Psoas muscle (tissue), 8 donors: ENCODE results near the gene MVK. TPM values are rescaled to one million over a fixed set of nuclear protein-coding genes. Genes with fewer than 3 reads are reported as not detected.

Source experiments
- ATAC-seq, 4 donors: fragments of 200-7000 bp; cut with Tn5 transposase; one replicate each; pipeline ENCODE4 v1.9.1; 2020; ENCODE audit warnings: moderate library complexity in 3 of 4, mild to moderate bottlenecking in 2 of 4
- DNase-seq, 2 donors: peaks; one replicate each; pipeline ENCODE4 v3.0.0-alpha.2; 2020
- H3K27ac ChIP-seq: fragments of 200-600 bp; one replicate; pipeline ENCODE4 v1.8.0; 2022
- H3K27me3 ChIP-seq, 3 donors: fragments of 200-600 bp in 1 of 3; one replicate each; pipeline versions ENCODE4 v1.6.1 to v1.8.0; 2013 to 2022; ENCODE audit warnings: low read length in 2 of 3, mild to moderate bottlenecking in 2 of 3, moderate library complexity in 1 of 3; ENCODE audit not compliant: insufficient read depth in 3 of 3
- H3K36me3 ChIP-seq, 2 donors: fragments of 200-600 bp in 1 of 2; one replicate each; pipeline versions ENCODE4 v1.6.1 to v1.8.0; 2013 to 2022; ENCODE audit warnings: low read depth in 1 of 2, mild to moderate bottlenecking in 1 of 2, moderate library complexity in 1 of 2; ENCODE audit not compliant: insufficient read depth in 1 of 2
- H3K4me1 ChIP-seq: fragments of 200-600 bp; one replicate; pipeline ENCODE4 v1.8.0; 2022
- H3K4me3 ChIP-seq: fragments of 200-600 bp; one replicate; pipeline ENCODE4 v1.8.0; 2022; ENCODE audit warnings: mild to moderate bottlenecking
- H3K9me3 ChIP-seq: fragments of 200-600 bp; one replicate; pipeline ENCODE4 v1.8.0; 2022
- WGBS, 3 donors: extraction: QIAGEN DNeasy Blood & Tissue Kit; methylation state at CpG; one replicate each; pipeline versions ENCODE4 v1.1.6 to v1.1.7; 2013; 5-methylcytosine and 5-hydroxymethylcytosine counted together
- intact Hi-C, 2 donors: fragments of 100-400 bp; cut with DNase I; formaldehyde crosslinking; loops; one replicate each; pipeline versions ENCODE4 v1.11.0 to v1.14.2; 2022
- polyA plus RNA-seq, 3 donors: library from polyadenylated mRNA; stranded (reverse); fragments of 200-250 nt; gene quantifications; one replicate each; pipeline ENCODE4 v1.2.3, GENCODE V29; 2013
- total RNA-seq, 4 donors: library from RNA; stranded (reverse); fragmentation: NEBNext Ultra II Directional in 2 of 4; extraction: Animal tissue kit (Norgen Biotek cat#: 25700) in 2 of 4; gene quantifications; one replicate each; pipeline versions ENCODE4 v1.2.1 to v1.2.4, GENCODE V29; 2021 to 2023
- TF ChIP-seq, protein P1 (sequence below): fragments of 200-600 bp; IDR thresholded peaks from one replicate; pipeline ENCODE4 v1.8.0; 2022; ENCODE audit warnings: antibody characterized with exemption
- donor health status: healthy with polysubstance abuse.
- donor health status: DM: no; HTN: no; CAD: no; lungs with moderate emphysema.
- donor health status: Bipolar disorder and iron deficiency.
- donor health status: healthy.
- donor health status: DM: yes; HTN: yes; CAD: no.
- donor health status: DM: no; HTN: no; CAD: no.
- donor health status: DM: no; HTN: no; CAD: no.
- donor health status: DM: yes; HTN: yes; CAD: no.

The MVK gene
- total and polyA plus RNA-seq, 7 donors = 6.4 to 11.4 (median 9.7) TPM

DNA sequence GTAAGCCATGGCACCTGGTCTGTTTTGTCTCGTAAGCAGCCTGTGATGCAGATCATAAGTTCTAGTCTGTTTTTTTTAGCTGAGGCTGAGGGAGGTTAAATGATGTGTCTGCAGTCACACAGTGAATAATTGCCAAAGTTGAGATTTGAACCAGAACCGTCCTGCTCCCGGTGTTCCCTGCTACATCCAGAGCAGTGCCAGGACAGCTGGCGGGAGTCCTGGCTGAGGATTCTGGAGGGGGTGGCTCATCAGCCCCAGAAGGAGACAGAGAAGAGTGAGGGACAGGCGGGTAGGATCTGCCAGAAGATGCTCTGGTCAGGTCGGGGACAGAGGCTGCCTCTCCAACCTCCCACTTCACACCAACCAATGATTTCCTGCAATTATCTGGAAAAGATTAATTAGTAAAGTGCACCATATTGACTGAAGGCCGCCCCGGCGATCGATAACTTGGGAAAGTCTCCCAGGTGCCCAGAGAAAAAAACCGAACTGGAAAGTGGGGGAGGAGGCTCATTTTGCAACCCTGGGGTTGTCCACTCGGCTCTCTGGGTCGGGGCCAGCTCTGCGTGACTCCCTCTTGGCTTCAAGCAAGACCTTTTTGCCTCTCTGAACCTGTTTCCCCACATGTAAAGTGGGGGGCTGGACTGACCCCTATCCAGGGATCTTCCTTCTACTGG, 42.1 kb downstream of the MVK start:
- H3K36me3 ChIP-seq = no peaks in the 10 kb centered on the region
- no peak overlapping the region for H3K27ac ChIP-seq
- no peaks in the 10 kb centered on the region for H3K9me3 ChIP-seq
- H3K4me1 ChIP-seq = no peaks in the 10 kb centered on the region
- ATAC-seq (no peak), DNase-seq (no peak)
- TF ChIP-seq, protein P1, sequence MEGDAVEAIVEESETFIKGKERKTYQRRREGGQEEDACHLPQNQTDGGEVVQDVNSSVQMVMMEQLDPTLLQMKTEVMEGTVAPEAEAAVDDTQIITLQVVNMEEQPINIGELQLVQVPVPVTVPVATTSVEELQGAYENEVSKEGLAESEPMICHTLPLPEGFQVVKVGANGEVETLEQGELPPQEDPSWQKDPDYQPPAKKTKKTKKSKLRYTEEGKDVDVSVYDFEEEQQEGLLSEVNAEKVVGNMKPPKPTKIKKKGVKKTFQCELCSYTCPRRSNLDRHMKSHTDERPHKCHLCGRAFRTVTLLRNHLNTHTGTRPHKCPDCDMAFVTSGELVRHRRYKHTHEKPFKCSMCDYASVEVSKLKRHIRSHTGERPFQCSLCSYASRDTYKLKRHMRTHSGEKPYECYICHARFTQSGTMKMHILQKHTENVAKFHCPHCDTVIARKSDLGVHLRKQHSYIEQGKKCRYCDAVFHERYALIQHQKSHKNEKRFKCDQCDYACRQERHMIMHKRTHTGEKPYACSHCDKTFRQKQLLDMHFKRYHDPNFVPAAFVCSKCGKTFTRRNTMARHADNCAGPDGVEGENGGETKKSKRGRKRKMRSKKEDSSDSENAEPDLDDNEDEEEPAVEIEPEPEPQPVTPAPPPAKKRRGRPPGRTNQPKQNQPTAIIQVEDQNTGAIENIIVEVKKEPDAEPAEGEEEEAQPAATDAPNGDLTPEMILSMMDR = no peak
- intact Hi-C loops = loop anchor here in 1 of 2 donors (10.0 kb wide), 1 partner anchor 181 kb away; no protein-coding TSS in a partner anchor
- peaks cover 0 to 18% (median 0%) of the 10 kb centered on the region in 3 donors for H3K27me3 ChIP-seq
- H3K4me3 ChIP-seq = no peak overlapping the region
- 29 to 43% (median 30%) methylated on average over 14 of the region's 14 CpGs for WGBS, 3 donors

DNA sequence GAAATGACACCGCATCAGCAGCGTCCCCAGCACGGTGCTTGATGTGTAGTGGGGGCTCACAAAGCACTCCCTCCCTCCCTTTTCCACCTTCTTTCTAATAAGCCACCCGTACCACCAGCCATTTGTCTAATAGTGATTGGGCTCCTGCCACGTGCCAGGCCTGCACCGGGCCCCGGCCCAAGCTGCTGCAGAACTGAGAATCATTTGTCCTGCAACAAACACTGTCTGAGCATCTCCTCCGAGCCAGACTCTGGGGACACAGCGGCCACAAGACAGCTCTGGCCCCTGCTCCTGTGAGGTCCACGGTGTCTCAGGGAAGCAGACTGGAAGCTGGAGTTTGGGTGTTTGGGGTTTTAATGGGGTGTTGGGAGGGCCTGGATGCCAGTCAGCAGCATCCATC, 43.9 kb downstream of the MVK start:
- WGBS, 3 donors = 43 to 54% (median 52%) methylated on average over 10 of the region's 10 CpGs
- intact Hi-C loops = loop anchor here in 1 of 2 donors (10.0 kb wide), 1 partner anchor 183 kb away; no protein-coding TSS in a partner anchor

DNA sequence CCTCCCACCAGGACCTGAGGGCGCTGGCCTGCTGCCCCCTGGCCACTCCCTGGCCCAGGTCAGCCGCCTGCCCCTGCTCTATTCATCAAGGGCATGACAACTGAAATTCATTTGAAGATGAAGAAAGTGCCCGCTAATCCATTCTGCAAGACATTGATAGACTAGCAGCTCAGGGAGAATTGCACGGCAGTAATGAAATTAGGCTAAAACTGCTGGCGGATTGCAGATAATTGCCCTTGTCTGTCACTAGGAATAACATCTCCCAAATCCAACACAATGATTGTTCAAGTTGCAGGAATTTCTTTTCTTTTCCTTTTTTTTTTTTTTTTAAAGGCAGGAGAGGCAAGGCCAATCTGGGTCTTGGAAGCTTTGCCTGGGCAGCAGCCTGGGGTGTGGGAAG, 44.5 kb downstream of the MVK start:
- H3K27me3 ChIP-seq = peaks cover 0 to 13% (median 0%) of the 10 kb centered on the region in 3 donors
- intact Hi-C loops = loop anchor here in 1 of 2 donors (10.0 kb wide), 1 partner anchor 183 kb away; no protein-coding TSS in a partner anchor
- no peak overlapping the region for H3K4me3 ChIP-seq
- WGBS, 3 donors = 81 to 94% (median 82%) methylated on average over 5 of the region's 5 CpGs
- H3K27ac ChIP-seq = no peak overlapping the region
- no peaks in the 10 kb centered on the region for H3K36me3 ChIP-seq
- no peaks in the 10 kb centered on the region for H3K4me1 ChIP-seq
- H3K9me3 ChIP-seq = no peaks in the 10 kb centered on the region
- DNase-seq (no peak), ATAC-seq (no peak)
- TF ChIP-seq, protein P1 = no peak

More for the DNA sequence above, 43.9 kb downstream of the MVK start:
- ATAC-seq (no peak), DNase-seq (no peak)
- Histone ChIP-seq H3K4me3 (no peak overlapping the region), H3K9me3 (no peaks in the 10 kb centered on the region), H3K27me3 (peaks cover 0 to 17% (median 0%) of the 10 kb centered on the region in 3 donors), H3K4me1 (no peaks in the 10 kb centered on the region), H3K36me3 (no peaks in the 10 kb centered on the region), H3K27ac (no peak overlapping the region)
- TF ChIP-seq, protein P1 = no peak

DNA sequence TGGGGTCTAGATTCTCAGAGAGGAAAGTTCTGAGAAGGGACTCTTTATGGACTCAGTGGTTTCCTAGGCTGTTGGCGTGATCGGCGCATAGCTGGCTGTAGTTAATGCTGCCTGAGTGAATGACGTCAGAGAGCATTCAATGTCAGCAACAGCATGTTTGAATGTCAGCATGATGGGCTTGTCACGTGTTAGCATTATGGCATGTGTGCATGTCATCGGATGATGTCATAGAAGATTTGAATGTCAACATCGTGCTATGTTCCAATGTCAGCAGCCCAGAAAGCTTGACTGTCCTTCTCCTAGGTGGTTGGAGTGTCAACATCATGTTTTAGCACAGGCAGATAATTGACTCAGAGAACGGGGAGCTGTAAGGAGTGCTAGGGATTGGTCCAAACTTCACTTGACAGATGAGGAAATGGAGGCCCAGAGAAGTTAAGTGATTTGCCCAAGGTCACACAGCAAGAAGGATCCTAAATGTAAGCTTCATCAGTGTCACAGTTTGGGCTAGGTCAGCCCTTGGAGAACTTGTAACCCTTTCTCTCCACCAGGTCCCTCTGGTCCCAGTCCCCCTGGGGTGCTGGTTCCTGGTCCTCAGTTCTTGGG, 45.5 kb downstream of the MVK start:
- intact Hi-C loops = loop anchor here in 1 of 2 donors (10.0 kb wide), 1 partner anchor 184 kb away; no protein-coding TSS in a partner anchor
- H3K27me3 ChIP-seq = peaks cover 0 to 4% (median 0%) of the 10 kb centered on the region in 3 donors
- no peak overlapping the region for H3K27ac ChIP-seq
- ATAC-seq (no peak), DNase-seq (no peak)
- no peak overlapping the region for H3K4me3 ChIP-seq
- TF ChIP-seq, protein P1 = no peak
- 84 to 91% (median 85%) methylated on average over 8 of the region's 8 CpGs for WGBS, 3 donors
- no peaks in the 10 kb centered on the region for H3K36me3 ChIP-seq
- H3K9me3 ChIP-seq = no peaks in the 10 kb centered on the region
- no peaks in the 10 kb centered on the region for H3K4me1 ChIP-seq
